Prostate gland (tissue), 2 donors: ENCODE results near the gene MUC12.

Source experiments
- CTCF ChIP-seq, 4 experiments: fragments of 200-600 bp in 2 of 4; fragments of 450-650 bp in 2 of 4; sonication (generic) in 2 of 4; IDR thresholded peaks; 1 replicate in 3 of 4; 2 replicates in 1 of 4; pipeline ENCODE4 v1.5.1; 2016 to 2019; ENCODE audit warnings: antibody characterized with exemption in 4 of 4, mild to moderate bottlenecking in 2 of 4, moderate library complexity in 2 of 4
- POLR2A ChIP-seq: fragments of 450-650 bp; IDR thresholded peaks from one replicate; pipeline ENCODE4 v1.6.1; 2016; ENCODE audit warnings: antibody characterized with exemption, mild to moderate bottlenecking
- POLR2AphosphoS5 ChIP-seq: sonication (generic); formaldehyde crosslinking; IDR thresholded peaks from one replicate; pipeline ENCODE4 v1.6.1; 2017; ENCODE audit warnings: antibody characterized with exemption

GRCh38 chr7:100944138-100944537, 25.2 kb upstream of the MUC12 start:
- TF ChIP-seq CTCF (IDR thresholded peaks at IDR 0.05) (no peak), POLR2AphosphoS5 (no peak), POLR2A (no peak)
